Kidney (tissue), 14 donors: ENCODE measurements around the gene RPLP2. TPM values are rescaled to one million over a fixed set of nuclear protein-coding genes. Genes with fewer than 3 reads are reported as not detected.

Experiments
- DNase-seq, 5 donors: peaks; one replicate each; pipeline ENCODE4 v3.0.0-alpha.2; 2013 to 2020
- FAIRE-seq: peaks from 2 replicates; lab custom pipeline; 2012; peaks lifted over from hg19 to GRCh38; lab: Jason Lieb, UNC
- H3K27ac ChIP-seq, 2 donors: one replicate each; pipeline ENCODE4 v1.7.0; 2013; ENCODE audit warnings: low read depth in 2 of 2, low read length in 2 of 2, inconsistent platforms in 1 of 2
- H3K27me3 ChIP-seq: one replicate; pipeline ENCODE4 v1.7.1; 2013; ENCODE audit warnings: low read length, inconsistent platforms; ENCODE audit not compliant: control insufficient read depth, insufficient read depth
- H3K36me3 ChIP-seq, 3 donors: one replicate each; pipeline versions ENCODE4 v1.7.0 to v1.7.1; 2013; ENCODE audit warnings: low read length in 3 of 3, control low read depth in 1 of 3, inconsistent platforms in 1 of 3; ENCODE audit not compliant: insufficient read depth in 3 of 3, control insufficient read depth in 2 of 3
- H3K4me1 ChIP-seq, 3 donors: one replicate each; pipeline versions ENCODE4 v1.7.0 to v1.7.1; 2013; ENCODE audit warnings: low read length in 3 of 3, inconsistent platforms in 1 of 3, low read depth in 1 of 3; ENCODE audit not compliant: control insufficient read depth in 2 of 3, insufficient read depth in 2 of 3
- H3K4me3 ChIP-seq, 3 donors: one replicate each; pipeline versions ENCODE4 v1.7.0 to v1.8.1; 2013; ENCODE audit warnings: low read length in 3 of 3, control low read depth in 1 of 3, inconsistent platforms in 1 of 3
- H3K9ac ChIP-seq, 3 donors: one replicate each; pipeline versions ENCODE4 v1.7.0 to v1.7.1; 2013; ENCODE audit warnings: low read length in 3 of 3, control low read depth in 1 of 3, inconsistent platforms in 1 of 3
- H3K9me3 ChIP-seq, 3 donors: one replicate each; pipeline versions ENCODE4 v1.7.0 to v1.7.1; 2013; ENCODE audit warnings: low read length in 3 of 3, control low read depth in 1 of 3, inconsistent platforms in 1 of 3; ENCODE audit not compliant: control insufficient read depth in 2 of 3, insufficient read depth in 1 of 3
- intact Hi-C: fragments of 100-400 bp; cut with DNase I; formaldehyde crosslinking; loops from one replicate; pipeline ENCODE4 v1.11.1; 2022
- polyA plus RNA-seq: library from polyadenylated mRNA; stranded (reverse); fragments of 350-450 nt; fragmentation: Illumina TruSeq; extraction: RNeasy Lipid Tissue Mini Kit (QIAGEN cat#74804); gene quantifications from one replicate; pipeline ENCODE4 v1.2.3, GENCODE V29; 2014; ENCODE audit warnings: low read depth, low replicate concordance; ENCODE audit not compliant: insufficient read depth
- total RNA-seq: library from RNA; stranded (reverse); fragmentation: NEBNext Ultra II Directional; extraction: Animal tissue kit (Norgen Biotek cat#: 25700); gene quantifications from one replicate; pipeline ENCODE4 v1.2.1, GENCODE V29; 2021
- TF ChIP-seq, protein P1 (sequence below): IDR thresholded peaks from 3 replicates; pipeline ENCODE4 v1.5.1; 2012; ENCODE audit warnings: mild to moderate bottlenecking, moderate library complexity, borderline replicate concordance; ENCODE audit not compliant: insufficient read depth; ENCODE audit errors: extremely low read depth
- donor health status: control.
- donor health status: control.
- donor health status: control.
- donor health status: control.
- donor health status: control.
- donor health status: DM: yes; HTN: yes; CAD: no.
- donor health status: Normal renal cell carcinoma (clear cell type).

Gene RPLP2
- total and polyA plus RNA-seq, 2 donors from 2014 or later, result 1,544 to 1,997 TPM

DNA sequence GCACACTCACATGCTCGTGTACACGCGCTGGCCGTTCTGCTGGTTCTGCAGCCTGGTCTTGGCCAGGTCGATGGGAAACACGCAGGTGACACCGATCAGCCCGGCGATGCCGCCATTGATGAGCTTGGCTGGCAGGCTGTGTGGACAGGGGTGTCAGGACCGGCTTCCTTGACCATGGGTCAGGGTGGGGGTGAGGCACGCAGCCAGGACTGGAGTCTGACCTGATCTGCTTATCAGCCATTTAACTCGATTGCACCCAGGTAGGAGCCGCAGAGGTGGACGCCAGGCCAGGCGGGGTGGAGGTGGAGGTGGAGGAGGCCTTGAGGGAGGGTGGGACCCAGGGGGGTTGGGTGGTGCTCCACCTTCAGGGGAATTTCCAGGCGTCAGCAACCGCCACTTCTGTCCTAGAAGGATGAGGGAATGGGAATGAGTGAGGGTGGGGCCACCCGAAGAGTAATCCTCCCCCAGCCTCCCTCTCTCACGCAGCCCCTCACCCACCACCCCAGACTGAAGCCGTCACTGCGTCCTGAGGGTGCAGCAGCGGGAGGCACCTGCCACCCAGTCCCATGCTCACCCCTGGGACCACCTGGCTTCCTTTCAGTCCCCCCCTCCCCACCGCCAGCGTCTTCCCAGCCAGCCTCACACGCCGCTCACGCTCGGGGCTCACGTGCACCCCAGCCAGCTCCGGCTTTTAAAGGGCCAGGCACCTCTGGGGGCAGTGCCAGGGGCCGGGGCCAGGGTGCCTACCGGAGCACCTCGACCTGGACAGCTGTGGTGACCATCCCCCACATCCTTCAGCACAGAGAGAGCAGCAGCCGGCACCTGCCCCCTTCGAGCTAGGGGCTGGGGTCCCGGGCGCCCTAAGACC lies 14.8 kb upstream of the RPLP2 start:
- Histone ChIP-seq H3K27ac (no peak overlapping the region), H3K36me3 (no peaks in the 10 kb centered on the region), H3K9me3 (no peaks in the 10 kb centered on the region), H3K4me3 (peak overlapping the region in 1 of 3 donors; percentile 79), H3K9ac (no peak overlapping the region), H3K27me3 (no peaks in the 10 kb centered on the region), H3K4me1 (peaks cover 0 to 22% (median 8%) of the 10 kb centered on the region in 3 donors)
- FAIRE-seq (no peak), DNase-seq (no peak)
- TF ChIP-seq, protein P1, sequence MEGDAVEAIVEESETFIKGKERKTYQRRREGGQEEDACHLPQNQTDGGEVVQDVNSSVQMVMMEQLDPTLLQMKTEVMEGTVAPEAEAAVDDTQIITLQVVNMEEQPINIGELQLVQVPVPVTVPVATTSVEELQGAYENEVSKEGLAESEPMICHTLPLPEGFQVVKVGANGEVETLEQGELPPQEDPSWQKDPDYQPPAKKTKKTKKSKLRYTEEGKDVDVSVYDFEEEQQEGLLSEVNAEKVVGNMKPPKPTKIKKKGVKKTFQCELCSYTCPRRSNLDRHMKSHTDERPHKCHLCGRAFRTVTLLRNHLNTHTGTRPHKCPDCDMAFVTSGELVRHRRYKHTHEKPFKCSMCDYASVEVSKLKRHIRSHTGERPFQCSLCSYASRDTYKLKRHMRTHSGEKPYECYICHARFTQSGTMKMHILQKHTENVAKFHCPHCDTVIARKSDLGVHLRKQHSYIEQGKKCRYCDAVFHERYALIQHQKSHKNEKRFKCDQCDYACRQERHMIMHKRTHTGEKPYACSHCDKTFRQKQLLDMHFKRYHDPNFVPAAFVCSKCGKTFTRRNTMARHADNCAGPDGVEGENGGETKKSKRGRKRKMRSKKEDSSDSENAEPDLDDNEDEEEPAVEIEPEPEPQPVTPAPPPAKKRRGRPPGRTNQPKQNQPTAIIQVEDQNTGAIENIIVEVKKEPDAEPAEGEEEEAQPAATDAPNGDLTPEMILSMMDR, result no peak
- intact Hi-C loops, result no loop called here

DNA sequence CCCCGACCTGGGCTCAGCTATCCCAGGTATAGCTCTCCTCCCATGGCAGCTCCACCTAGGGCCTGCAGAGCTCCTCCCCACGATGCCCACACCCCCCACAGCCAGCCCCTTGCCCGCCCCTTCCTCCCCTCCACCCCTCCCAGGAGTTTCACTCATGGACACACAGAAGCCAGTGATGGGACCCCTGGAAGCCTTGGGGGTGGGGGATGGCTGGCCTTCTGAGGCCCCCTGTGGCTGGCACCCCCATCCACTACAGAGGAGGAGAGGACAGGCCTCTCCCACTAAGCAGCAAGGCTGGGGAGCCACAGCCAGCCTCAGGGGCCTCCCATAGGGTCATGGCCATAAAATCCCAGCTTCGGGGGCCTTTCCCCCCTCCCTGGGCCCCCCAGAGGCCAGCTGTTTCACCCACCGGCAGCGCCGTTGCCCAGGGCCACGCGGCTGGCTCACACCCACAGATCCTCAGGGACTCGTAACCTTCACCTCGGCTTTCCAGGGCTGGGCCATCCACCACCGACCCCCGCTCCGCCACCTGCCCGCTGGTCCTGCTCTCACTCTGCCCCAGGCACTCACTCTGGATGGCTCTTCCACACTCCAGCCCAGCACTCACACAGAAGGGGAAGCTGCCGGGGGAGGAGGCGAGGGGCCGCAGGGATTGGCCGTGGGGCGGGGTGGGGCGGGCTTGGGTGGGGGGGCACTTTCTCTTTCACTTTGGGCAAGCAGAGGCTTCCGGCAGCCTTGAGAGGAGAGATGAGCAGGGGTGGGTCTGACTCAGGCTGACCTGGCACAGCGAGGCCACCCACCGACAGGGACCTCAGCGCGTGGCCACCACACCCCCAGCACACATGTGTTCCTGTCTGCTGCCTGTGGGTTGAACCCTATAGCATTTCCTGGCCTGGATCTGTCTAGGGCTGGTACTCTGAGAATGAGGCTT lies 13.9 kb upstream of the RPLP2 start:
- Histone ChIP-seq H3K9me3 (no peaks in the 10 kb centered on the region), H3K4me3 (peak overlapping the region; percentile 58 to 79 (median 68)), H3K27me3 (no peaks in the 10 kb centered on the region), H3K36me3 (no peaks in the 10 kb centered on the region), H3K27ac (peak overlapping the region; percentile 80 to 83), H3K4me1 (peaks cover 0 to 22% (median 8%) of the 10 kb centered on the region in 3 donors), H3K9ac (peak overlapping the region in 2 of 3 donors; percentile 70 to 85)
- intact Hi-C loops, result no loop called here
- no peak for FAIRE-seq
- DNase-seq, result peak; percentile 72 to 93 (median 90)
- TF ChIP-seq, protein P1, result no peak

DNA sequence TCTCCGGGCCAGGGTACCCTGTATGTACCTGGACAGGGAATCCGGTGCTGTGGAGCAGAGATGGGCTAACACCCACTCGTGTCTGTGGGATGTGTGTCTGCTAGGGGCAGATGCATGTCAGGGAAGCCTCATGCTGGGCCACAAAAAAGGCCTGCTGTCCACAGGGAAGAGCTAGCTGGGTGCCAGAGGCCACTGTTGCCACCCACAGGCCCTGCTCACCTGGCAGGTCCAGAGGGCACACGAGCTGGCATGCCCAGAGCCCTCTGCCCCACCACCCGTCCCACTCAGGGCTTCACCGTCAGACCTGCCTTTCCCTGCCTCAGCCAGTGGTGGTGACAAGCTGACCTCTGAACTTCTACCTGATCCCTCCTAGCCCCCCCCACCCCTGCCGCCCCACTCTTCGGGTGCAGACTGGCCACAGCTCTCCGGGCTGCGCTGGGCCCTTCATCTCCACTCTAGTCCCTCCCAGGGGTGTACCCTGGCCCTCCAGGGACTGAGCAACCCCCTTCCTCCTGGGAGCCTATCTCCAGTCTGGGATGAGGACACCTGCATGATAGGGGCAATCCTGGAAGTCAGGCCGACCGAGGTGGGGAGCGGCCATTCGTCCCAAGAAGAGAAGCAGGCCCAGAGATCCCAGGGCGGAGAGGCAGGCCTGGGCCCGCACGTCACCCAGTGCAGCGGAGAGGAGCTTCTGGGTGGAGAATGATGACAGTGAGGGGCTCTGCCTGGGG lies 13.0 kb upstream of the RPLP2 start:
- H3K4me1 ChIP-seq, result peaks cover 0 to 22% (median 8%) of the 10 kb centered on the region in 3 donors
- H3K4me3 ChIP-seq, result peak overlapping the region; percentile 58 to 79 (median 73)
- TF ChIP-seq, protein P1, result no peak
- H3K9me3 ChIP-seq, result no peaks in the 10 kb centered on the region
- H3K9ac ChIP-seq, result peak overlapping the region in 2 of 3 donors; percentile 70 to 85
- DNase-seq (peak in 1 of 5 donors; percentile 81), FAIRE-seq (no peak)
- intact Hi-C loops, result no loop called here
- no peaks in the 10 kb centered on the region for H3K36me3 ChIP-seq
- H3K27ac ChIP-seq, result peak overlapping the region; percentile 29 to 80
- no peaks in the 10 kb centered on the region for H3K27me3 ChIP-seq
